GM12891 (cell line): ENCODE results near the gene DNAJC4.

Experiments
- POLR2A ChIP-seq: IDR thresholded peaks from 2 replicates; pipeline ENCODE4 v1.6.1; 2011; ENCODE audit warnings: low read depth, low read length, control low read depth
- POLR2AphosphoS5 ChIP-seq: IDR thresholded peaks from 2 replicates; pipeline ENCODE4 v1.6.1; 2011; ENCODE audit warnings: low read depth, low read length, control low read depth
- POU2F2 ChIP-seq: IDR thresholded peaks from 2 replicates; pipeline ENCODE4 v1.6.1; 2011; ENCODE audit warnings: low read depth, mild to moderate bottlenecking, control low read depth, low read length, moderate library complexity
- TAF1 ChIP-seq: IDR thresholded peaks from 2 replicates; pipeline ENCODE4 v1.6.1; 2011; ENCODE audit warnings: low read depth, low read length, control low read depth

DNA sequence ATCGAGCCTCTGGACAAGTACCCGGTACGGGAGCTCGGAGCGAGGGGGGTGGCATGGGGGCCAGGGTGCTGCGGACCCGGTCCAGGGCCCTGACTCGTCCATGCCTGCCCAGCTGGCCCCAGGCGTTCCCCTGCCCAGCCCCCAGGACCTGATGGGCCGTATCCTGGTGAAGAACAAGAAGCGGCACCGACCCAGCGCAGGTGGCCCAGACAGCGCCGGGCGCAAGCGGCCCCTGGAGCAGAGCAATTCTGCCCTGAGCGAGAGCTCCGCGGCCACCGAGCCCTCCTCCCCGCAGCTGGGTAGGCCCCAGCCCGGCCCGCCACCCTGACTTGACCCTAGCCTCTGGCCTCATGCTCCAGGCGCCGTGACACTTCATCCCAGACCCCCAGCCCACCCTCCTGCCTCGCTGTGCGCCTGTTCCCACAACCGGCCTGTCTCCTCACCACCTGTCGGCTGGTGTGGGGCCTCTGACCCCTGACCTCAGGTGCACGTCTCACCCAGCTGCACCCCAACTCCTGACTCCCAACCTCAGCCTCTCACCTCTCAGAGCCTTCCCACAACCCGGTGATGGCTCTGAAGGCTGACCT, 28.7 kb downstream of the DNAJC4 start:
- TF ChIP-seq POLR2AphosphoS5 (no peak), TAF1 (no peak), POLR2A (no peak), POU2F2 (no peak)
